GM18519 (cell line): Measurements from ENCODE around the gene SLC17A3.

Experiments
- ATAC-seq: cut with Tn5 transposase; IDR thresholded peaks from one replicate; pipeline ENCODE4 v1.9.1; 2021; ENCODE audit warnings: mild to moderate bottlenecking, moderate library complexity; ENCODE audit not compliant: unreplicated experiment, low FRiP score

The SLC17A3 gene

DNA sequence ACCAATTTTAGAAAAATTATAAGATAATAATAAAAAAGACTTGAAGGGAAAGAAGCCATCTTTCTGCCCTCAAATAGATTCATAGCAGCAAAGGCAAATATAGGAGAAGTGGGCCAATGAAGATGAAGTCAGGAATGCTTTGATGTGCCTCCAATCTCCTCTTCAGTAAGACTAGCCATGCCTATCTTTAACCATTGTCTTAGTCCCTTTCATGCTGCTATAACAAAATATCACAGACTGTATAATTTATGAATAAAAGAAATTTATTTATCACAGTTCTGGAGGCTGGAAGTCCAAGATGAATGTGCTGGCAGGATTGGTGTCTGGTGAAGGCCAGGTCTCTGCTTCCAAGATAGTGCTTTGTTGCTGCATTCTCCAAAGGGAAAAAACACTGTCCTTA, 18.8 kb upstream of the SLC17A3 start:
- ATAC-seq: no peak

DNA sequence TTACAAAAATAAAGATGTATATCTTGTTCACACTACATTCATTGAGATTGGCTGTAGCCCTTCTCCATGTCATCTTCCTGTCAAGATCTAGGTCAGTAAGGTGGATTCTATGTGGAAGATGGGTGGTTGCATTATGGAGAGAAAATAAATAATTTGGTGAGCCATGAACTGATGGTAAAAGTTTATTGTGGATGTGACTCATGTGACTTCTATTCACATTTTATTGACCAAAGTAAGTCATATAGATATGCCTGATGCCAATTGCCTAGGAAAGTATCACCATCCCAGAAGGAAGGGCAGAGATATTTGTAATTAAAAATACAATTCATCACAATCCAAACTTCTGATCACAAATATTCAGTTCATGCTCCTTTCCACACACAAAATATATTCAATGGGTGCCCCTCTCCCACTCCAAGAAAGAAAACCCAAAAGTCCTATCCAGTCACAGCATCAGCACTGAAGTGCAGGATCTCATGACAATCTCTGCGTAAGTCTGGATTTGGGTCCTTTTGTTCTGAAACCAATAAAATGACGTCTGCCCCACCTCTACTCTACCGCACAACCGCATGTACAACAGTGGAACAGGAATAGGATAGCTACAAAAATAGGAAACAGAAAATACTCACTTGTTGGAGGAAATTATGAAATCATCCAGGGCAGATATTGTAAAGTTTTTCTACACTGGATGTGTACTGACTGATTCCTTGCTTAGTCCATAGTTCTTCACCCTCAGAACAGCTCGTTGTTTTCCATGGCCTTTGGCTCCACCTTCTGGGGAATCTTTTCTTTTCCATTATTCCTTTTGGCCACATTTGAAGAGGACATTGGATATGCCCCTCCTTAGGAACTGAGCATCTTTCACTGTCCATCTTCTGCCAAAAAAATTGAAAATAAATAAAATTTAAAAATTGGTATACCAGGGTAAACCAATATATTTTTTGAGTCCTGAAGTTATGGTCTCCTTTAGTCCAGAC, 16.1 kb upstream of the SLC17A3 start:
- no peak for ATAC-seq

DNA sequence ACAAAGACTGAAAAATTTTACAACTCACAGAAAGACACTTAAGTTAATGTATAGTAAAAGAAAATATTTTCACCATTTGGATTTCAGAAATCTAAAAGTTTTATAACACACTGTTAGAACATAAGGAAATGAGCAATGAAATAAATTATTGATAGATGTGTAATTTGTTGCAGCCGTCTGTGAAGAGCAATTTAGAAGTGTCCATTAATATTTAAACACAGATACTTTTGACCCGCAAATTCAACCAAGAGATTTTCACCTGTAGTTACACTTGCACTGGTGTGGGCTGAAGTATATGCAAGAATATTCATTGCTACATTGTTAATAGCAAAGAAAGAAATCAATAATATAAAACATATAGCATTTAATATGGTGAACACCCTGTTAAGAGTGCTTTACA, 14.6 kb upstream of the SLC17A3 start:
- no peak for ATAC-seq

DNA sequence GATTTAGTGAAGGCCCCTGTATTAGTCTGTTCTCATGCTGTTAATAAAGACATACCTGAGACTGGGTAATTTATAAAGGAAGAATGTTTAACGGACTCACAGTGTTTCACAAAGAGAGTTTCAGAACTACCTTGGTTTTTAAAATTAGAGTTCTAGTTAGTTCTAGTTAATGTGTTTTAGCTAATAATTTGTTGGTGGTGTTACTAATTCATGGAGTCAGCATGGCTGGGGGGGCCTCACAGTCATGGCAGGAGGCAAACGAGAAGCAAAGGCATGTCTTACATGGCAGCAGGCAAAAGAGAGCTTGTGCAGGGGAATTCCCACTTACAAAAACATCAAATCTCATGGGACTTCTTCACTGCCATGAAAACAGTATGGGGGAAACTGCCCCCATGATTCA, 12.0 kb upstream of the SLC17A3 start:
- ATAC-seq: no peak

DNA sequence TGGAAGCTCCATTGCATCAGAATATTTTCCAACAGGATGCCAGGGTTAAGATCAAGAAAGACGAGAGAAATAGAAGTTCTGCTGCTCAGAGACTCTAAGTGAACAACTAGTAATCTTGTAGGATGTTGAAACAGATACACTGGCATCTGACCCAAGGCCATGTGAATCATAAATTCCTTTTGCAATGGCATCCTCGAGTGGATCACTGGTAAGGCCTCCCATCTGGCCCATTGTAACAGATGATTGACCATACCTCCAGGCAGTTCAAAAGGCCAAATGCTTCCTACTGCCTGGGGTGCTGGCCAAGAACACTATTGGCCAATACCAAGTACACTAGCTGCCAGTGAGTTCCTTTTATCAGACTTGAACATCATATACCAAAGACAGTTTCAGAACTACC, 9.9 kb upstream of the SLC17A3 start:
- no peak for ATAC-seq

DNA sequence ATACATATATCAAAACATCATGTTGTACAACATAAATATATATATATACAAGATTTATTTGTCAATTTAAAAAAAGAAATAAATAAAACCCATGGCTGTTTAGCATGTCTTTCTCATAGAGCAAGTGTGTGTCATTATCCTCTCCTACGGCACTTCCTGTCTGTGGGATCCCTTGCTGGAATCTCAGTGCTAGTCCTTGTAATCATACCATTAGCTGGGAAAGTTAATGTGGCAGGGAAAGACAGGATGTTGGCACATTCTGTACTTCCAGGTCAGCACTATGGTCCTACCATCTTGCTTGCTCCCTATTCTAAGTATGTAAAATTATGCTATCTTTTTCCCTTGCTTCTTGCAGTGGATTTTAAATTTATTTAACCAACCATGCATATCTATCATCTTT, 9.5 kb upstream of the SLC17A3 start:
- ATAC-seq: no peak

DNA sequence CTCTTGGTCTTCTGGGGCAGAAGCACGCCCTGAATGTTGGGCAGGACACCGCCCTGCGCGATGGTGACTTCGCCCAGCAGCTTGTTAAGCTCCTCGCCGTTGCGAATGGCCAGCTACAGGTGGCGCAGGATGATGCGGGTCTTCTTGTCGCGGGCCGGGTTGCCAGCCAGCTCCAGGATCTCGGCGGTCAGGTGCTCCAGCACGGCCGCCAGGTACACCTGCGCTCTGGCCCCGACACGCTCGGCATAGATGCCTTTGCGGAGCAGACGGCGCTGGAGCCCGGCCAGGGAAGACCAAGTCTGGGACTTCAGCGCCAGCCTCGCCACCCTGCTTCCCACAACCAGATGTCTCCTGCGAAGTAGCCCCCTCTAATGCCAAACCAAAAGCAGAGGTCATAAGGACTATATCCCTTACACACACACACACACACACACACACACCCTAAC, 8.0 kb upstream of the SLC17A3 start:
- no peak for ATAC-seq

DNA sequence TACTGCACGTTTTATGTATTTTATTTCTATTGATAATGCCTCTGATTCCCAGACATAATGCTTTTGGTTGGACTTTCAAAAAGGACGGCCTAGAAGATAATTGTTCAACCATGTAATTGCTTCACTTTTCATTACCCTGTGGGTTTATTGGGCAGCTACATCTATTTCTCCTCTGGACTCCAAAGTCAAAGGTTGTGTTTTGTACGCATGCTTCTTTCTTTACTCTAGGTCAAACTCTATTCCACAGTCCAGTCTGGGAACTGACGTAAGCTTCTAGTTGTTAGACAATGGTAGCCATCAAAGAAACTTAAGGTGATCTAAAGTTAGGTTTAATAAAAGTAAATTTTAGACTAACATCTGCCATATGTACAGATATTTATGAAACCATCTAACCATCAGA, 6.6 kb upstream of the SLC17A3 start:
- ATAC-seq: no peak

DNA sequence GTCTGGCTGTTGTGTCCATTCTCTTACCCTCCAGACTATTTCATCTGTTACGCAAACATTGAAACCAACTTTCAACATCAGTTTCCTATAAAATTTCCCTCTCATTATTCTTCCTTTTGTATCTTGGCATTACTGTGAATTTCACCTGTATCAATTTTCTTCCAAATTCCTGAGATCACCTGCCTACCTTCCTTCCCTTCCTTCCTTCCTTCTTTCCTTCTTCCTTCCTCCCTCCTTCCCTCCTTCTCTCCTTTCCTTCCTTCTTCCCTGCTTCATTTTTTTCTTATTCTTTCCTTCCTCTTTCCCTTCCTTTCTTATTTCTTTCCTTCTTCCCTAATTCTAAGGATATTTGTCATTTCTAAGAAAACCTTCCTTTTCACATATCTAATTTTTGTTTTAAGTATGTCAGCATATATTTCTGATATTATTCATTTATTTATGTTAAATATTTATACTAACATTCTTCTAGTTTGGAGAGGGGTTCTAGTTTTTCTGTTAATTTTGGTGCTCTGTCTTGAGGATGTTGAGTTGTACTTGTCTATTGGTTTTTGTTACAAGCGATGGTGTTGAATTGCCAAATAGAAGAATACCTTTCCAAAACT, 4.8 kb upstream of the SLC17A3 start:
- ATAC-seq: no peak

DNA sequence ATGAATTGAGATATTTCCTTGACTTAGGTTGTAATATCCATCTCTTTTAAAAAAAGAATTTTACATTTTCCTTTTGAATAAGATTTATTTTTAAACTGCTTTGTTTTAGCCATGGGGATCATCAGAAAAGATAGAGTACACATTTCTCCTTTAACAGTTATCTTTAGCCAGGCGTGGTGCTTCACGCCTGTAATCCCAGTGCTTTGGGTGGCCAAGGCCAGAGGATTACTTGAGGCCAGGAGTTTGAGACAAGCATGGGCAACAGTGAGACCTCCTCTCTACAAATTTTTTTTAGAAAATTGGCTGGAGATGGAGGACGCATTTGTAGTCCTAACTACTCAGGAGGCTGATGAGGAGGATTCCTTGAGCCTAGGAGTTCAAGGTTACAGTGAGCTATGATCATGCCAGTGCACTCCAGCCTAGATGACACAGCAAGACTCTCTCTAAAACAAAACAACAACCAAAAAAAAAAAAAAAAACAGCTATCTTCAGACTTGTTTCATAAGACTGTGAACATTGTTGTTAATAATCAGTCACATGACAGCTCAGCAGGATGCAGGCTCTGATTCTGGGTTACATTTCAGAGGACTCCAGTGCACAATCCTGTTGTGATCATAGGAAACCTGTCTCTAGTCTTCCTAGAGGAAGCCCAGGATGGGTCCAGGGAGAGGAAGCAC, 2.0 kb upstream of the SLC17A3 start:
- no peak for ATAC-seq

DNA sequence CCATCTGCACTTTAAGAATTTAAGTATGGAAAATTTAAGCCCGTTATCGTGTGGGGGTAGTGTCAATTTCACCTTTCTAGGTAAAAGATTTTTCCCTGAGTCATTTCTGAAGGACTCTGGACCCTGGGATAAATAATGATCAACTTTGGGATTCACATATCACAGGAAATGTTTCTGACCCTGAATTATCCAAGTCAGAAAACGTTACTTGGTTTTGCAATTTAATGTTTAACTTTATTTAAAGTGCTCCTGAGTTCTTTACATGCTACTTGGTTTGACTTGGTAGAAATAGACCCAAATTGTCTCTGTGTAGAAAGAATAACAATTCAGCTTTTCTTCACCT, 1.5 kb upstream of the SLC17A3 start:
- no peak for ATAC-seq

DNA sequence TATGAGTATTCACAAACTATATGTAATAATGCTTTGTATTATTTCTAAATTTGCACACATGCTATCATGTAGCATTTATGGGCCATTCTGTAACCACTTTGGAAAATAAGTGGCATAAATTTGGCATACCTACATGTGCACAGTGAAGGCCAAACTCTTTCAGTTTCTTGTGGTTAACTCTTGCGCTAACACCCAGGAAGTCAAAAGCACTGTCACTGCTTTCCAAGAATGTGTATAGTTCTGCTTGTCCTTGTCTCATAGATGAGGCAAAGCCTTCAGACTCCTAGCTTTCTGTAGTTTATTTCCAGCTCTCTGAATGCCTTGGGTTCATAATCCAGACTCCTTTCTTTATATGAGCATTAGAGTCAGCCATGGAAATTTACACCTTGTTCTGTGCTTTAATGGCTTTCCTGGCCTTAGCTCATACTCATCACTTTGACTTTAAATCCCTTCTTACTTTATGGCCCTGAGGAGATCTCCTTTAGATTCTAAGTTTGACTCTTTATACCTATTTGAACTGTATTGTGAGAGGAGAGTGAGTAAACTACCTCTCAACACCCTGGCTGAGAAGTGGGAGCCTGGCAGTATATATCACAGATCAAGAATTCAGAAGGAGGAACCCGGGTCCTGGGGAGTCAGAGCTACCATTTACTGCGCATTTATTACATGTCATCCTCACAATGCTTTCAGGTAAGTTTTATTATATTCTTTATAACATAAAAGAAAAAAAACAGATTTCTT, 949 bp upstream of the SLC17A3 start:
- ATAC-seq: no peak

DNA sequence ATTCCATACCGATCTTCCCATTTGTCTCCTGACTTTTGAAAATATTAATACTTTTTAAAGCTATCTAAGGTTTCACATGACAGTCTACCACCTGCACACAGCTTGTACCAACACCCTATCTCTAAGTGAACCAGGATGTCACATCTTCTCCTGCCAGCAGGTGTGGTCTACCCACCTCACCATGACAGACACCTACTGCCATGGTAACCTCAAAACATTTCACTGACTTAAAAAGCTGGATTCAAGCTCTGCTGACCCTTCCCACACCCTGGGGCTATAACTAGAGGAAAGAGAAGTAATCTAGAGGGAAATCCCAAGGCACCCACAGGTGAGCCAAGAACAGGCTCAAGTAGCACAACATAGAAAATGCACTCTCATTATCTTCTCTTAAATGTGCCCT, 1.2 kb downstream of the SLC17A3 start:
- ATAC-seq: no peak

DNA sequence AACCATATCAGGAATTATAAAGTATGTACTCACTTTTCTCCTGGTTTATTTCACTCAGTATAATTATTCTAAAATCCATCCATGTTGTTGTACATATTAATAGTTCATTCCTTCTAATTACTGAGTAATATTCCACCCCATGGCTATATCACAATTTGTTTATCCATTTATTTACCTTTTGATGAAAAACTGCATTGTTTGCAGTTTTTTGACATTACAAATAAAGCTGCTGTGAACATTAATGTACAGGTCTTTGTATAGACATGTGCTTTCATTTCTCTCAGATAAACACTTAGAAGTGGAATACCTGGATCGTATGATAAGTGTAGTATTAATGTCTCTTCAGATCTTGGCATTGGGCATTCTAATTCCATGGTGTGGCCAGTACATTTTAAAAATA, 4.2 kb downstream of the SLC17A3 start:
- ATAC-seq: no peak

DNA sequence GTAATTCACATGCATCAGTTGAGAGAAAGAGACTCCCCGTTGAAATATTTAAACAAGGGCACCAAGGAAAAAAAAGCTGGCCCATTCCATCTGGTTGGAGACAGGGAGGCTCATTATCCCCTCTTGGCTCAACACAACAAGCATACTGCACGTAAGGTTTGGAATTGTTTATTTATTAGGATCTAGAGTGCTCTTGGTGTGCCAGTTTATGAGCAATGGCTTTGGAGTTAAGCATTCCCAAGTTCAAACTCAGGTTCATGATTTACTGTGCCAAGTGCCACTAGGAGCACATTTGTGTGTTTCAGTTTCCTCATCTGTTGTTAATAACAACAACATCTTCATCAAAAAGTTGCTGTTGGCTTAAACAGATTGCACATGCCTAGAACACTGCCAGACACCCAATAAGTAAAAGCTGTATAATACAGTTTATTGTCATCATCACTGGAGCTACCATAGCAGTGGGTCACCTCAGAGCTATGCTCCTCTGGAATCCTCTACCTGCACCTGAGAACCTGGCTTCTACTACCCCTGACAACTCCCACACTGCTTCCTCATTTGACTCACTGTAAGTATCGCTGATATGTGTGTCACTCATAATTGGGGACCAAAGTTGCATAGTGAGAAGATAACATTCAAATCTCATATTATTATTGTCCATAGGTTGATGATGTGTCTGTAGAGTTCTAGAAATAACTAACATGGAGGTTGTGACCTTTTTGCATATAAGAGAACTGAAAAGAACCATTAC, 5.4 kb downstream of the SLC17A3 start:
- ATAC-seq: no peak

DNA sequence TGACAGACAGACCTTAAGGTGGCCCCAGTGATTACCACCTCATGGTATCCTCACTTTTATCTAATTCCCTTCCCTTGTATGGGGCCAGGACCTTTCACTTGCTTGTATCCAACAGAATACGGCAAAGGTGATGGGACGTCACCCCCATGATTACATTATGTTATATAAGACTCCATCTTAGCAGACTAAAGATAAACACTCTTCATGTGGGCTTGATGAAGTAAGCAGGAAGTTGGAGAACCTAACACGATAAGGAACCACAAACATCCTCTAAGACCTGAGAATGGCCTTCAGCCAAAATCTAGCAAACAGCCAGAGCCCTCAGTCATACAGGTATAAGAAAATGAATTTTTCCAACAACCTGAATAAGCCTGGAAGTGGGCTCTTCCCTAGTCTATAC, 8.0 kb downstream of the SLC17A3 start:
- ATAC-seq: no peak

DNA sequence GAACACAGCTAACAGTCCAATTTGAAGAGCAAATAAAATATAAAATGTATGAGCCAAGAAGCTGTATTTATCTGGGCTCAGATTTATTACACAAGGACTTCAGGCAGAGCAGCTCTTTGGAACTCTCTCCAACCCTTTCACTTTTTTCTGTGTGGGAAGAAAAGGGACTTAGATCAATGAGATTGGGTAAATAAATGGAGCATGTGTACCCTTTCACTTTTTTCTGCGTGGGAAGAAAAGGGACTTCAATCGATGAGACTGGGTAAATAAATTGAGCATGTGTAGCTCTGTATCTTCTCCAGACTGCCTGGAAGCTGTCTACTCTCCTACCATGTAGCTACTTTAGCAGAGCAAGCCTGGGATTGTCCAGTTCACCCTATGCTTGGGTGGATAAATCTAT, 10.7 kb downstream of the SLC17A3 start:
- ATAC-seq: no peak

DNA sequence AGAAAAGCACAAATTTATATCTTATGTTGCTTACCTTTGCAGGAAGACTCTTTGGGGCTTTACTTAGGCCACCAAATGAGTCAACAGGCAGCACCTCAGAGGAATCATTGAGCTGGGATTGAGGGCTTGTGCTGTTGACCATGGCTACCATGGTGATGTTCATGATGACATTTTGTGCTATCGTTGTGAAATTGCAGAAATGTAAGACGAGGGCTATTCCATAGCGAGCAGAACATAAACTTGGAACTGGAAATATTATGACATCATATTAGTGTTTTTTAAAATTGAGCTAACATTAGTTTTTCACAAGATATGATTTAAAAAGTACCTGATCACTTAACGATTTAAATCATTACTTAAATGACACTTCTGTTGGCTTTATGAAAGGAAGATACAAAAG, 11.8 kb downstream of the SLC17A3 start:
- ATAC-seq: no peak

DNA sequence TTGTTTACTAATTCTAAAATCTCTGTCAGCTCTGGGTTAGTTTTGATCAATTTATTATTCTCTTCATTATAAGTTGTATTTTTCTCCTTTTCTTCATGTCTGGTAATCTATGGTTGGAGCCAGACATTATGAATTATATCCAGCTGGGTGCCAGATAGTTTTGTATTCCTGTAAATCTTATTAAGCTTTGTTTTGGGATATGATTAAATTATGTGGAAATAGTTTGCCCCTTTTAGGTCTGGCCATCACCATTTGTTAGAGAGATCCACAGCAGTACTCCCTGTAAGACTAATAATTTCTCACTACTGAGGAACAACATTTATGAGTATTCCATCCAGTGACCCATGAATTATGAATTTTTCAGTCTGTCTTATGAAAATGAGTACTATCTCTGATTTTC, 21.3 kb downstream of the SLC17A3 start:
- no peak for ATAC-seq

DNA sequence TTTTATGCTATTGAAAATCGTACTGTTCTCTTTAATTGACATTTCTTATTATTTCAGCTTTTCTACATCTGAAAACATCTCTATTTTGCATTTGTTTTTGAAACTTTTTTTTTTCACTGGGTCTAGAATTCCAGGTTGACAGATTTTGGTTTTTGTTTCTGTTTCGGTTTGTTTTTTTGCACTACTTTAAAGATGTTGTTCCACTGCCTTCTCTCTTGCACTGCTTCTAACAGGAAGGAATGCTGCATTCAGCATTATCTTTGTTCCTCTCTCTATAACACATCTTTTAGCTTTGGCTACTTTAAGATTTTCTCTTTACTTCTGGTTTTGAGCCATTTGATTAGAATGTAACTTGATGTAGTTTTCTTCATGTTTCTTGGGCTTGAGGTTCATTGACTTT, 22.1 kb downstream of the SLC17A3 start:
- ATAC-seq: no peak
